Stomach (tissue), 9 donors: Measurements from ENCODE around the gene FXYD2. TPM values are rescaled to one million over a fixed set of nuclear protein-coding genes. Genes with fewer than 3 reads are reported as not detected.
A peak's percentile ranks its signal among the peaks of the same experiment; 100 is the strongest.

Experiments
- DNase-seq, 2 donors: peaks; one replicate each; pipeline versions ENCODE4 v3.0.0 to v3.0.0-alpha.2; 2013 to 2019
- H3K27ac ChIP-seq, 5 donors: fragments of 200-600 bp in 4 of 5; sonication (generic) in 4 of 5; one replicate each; pipeline ENCODE4 v1.5.1; 2013 to 2019; ENCODE audit warnings: mild to moderate bottlenecking in 1 of 5, moderate library complexity in 1 of 5
- H3K27me3 ChIP-seq, 3 donors: fragments of 200-600 bp; sonication (generic); one replicate each; pipeline ENCODE4 v1.5.1; 2017 to 2019; ENCODE audit warnings: mixed run types in 1 of 3
- H3K36me3 ChIP-seq, 4 donors: fragments of 200-600 bp; sonication (generic); 1 replicate in 3 of 4; 2 replicates in 1 of 4; pipeline ENCODE4 v1.5.1; 2016 to 2019
- H3K4me1 ChIP-seq, 4 donors: fragments of 200-600 bp; sonication (generic); one replicate each; pipeline ENCODE4 v1.5.1; 2016 to 2019
- H3K4me3 ChIP-seq, 4 donors: fragments of 200-600 bp; sonication (generic) in 3 of 4; one replicate each; pipeline ENCODE4 v1.5.1; 2016 to 2019; ENCODE audit warnings: mild to moderate bottlenecking in 1 of 4
- H3K9me3 ChIP-seq, 4 donors: fragments of 200-600 bp; sonication (generic); one replicate each; pipeline ENCODE4 v1.5.1; 2016 to 2019
- EP300 ChIP-seq: sonication (generic); formaldehyde crosslinking; IDR thresholded peaks from one replicate; pipeline ENCODE4 v1.6.1; 2017; ENCODE audit warnings: antibody characterized with exemption
- POLR2A ChIP-seq, 4 donors: fragments of 450-650 bp; IDR thresholded peaks; one replicate each; pipeline ENCODE4 v1.6.1; 2016; ENCODE audit warnings: antibody characterized with exemption in 4 of 4, control low read depth in 2 of 4, mild to moderate bottlenecking in 1 of 4, moderate library complexity in 1 of 4
- POLR2AphosphoS5 ChIP-seq, 3 donors: sonication (generic); formaldehyde crosslinking; IDR thresholded peaks; one replicate each; pipeline ENCODE4 v1.6.1; 2016; ENCODE audit warnings: antibody characterized with exemption in 3 of 3
- WGBS, 5 donors: extraction: QIAGEN DNeasy Blood & Tissue Kit in 3 of 5; methylation state at CpG; one replicate each; pipeline versions ENCODE4 v1.1.5 to v1.1.7; 2013 to 2018; 5-methylcytosine and 5-hydroxymethylcytosine counted together
- intact Hi-C: fragments of 100-400 bp; cut with DNase I; formaldehyde crosslinking; loops from one replicate; pipeline ENCODE4 v1.15.1; 2023; ENCODE audit warnings: low total_unique reads
- polyA plus RNA-seq, 3 donors: library from polyadenylated mRNA; stranded (reverse); fragments of 200-250 nt; gene quantifications; one replicate each; pipeline ENCODE4 v1.2.3, GENCODE V29; 2013
- total RNA-seq, 5 donors: library from RNA; depleted of rRNA; stranded (reverse); fragments of >200 nt; gene quantifications; one replicate each; pipeline versions ENCODE4 v1.1.0 to v1.2.3, GENCODE V29; 2014 to 2016
- TF ChIP-seq, protein P1 (sequence below), 7 experiments: fragments of 450-650 bp in 4 of 7; fragments of 200-600 bp in 3 of 7; sonication (generic) in 3 of 7; IDR thresholded peaks; one replicate each; pipeline ENCODE4 v1.5.1; 2016 to 2019; ENCODE audit warnings: antibody characterized with exemption in 7 of 7, control low read depth in 2 of 7, mild to moderate bottlenecking in 1 of 7
- donor health status: healthy with polysubstance abuse.
- donor health status: Bipolar disorder and iron deficiency.
- donor health status: healthy.

FXYD2 gene
- total and polyA plus RNA-seq, 8 donors = 0.45 to 7.8 (median 4.0) TPM; not detected in 3

DNA sequence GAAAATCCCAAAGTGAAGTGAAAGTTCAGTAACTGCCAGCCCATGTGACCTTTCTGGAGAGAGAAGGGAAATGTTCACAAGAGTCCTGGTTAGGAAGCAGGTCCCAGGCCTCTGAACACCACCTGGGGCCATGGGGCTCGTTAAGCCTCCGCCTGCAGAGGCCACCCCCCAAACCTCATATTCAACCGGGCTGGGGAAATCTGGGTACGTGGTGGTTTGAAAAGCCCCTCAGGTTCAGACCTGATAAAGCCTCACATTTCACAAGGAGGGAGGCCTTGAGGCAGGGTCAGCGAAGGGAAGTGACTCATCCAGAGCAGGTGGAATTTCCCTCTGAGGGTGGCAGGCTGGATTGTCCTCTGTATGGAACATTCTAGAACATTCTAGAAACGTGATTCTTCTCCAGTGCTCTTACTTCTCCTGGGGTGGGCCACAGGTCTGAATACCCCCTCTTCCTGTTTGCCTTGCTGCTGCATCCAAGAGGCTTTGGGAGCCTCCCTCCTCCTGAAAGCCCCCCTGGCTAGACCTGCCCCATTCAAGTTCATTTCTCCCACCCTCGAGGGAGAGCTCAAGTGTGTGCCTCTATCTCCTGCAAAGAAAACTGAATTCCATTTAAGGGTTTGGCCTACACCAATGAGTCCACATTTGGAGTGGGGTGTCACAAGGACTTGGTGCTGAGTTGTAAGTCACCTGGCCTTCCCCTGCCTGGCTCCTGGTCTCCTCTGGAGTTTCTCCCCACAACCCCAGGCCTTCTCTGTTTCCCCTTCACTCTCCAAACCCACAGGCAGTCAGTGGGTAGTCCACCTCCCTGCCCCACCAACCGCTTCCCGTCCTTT, 6.3 kb downstream of the FXYD2 start:
- TF ChIP-seq EP300 (no peak), POLR2A (IDR thresholded peaks at IDR 0.05) (no peak), POLR2AphosphoS5 (IDR thresholded peaks at IDR 0.05) (no peak)
- TF ChIP-seq, protein P1, sequence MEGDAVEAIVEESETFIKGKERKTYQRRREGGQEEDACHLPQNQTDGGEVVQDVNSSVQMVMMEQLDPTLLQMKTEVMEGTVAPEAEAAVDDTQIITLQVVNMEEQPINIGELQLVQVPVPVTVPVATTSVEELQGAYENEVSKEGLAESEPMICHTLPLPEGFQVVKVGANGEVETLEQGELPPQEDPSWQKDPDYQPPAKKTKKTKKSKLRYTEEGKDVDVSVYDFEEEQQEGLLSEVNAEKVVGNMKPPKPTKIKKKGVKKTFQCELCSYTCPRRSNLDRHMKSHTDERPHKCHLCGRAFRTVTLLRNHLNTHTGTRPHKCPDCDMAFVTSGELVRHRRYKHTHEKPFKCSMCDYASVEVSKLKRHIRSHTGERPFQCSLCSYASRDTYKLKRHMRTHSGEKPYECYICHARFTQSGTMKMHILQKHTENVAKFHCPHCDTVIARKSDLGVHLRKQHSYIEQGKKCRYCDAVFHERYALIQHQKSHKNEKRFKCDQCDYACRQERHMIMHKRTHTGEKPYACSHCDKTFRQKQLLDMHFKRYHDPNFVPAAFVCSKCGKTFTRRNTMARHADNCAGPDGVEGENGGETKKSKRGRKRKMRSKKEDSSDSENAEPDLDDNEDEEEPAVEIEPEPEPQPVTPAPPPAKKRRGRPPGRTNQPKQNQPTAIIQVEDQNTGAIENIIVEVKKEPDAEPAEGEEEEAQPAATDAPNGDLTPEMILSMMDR (IDR thresholded peaks at IDR 0.05) = peak in 2 of 7 experiments; percentile 17 to 59
- Histone ChIP-seq H3K4me1 (peaks cover 26 to 59% (median 44%) of the 10 kb centered on the region in 4 donors), H3K4me3 (no peak overlapping the region), H3K9me3 (no peaks in the 10 kb centered on the region), H3K27ac (peak overlapping the region in 2 of 5 donors; percentile 74 to 80), H3K27me3 (peaks cover 0 to 14% (median 0%) of the 10 kb centered on the region in 3 donors), H3K36me3 (no peaks in the 10 kb centered on the region)
- intact Hi-C loops = loop anchor here (5.0 kb wide), 1 partner anchor 391 kb away; no protein-coding TSS in a partner anchor
- 54 to 60% (median 56%) methylated on average over 9 of the region's 9 CpGs for WGBS, 5 donors
- no peak for DNase-seq

DNA sequence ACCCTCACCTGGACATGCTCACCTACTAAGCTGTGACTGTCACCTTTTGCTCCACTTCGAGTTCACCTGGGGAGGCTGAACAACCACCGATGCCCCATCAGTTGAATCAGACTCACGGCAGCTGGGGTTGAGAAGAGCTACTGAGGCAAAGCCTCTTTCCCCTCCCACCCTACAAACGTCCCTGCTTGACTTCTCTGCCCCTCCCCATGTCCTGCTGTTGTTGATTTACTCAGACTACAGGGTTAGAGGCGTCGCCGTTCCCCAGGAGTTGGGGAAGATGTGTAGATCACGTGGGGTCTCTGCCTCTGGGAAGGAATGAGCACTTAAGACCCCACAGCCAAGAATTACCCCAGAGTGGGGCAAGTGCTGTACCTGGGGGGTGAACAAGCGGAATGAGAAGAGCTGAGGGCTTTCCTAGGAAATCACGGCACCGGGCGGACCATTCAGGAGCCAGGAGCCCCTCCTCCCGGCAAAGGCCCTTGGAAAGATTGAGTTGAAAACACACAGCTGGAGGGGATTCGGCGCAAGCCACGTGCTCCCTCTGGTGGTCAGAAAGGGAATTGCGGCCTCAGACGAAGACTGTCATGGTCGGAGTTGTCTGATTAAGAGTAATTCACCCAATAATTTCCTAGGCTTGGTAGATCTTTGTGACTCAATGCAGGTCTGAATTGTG, 7.0 kb downstream of the FXYD2 start:
- WGBS, 5 donors = 8 to 21% (median 13%) methylated on average over 15 to 19 of the region's 19 CpGs
- H3K27ac ChIP-seq = peak overlapping the region in 4 of 5 donors; percentile 46 to 80 (median 74)
- H3K9me3 ChIP-seq = no peaks in the 10 kb centered on the region
- DNase-seq = peak; percentile 79 to 94
- H3K27me3 ChIP-seq = peaks cover 0 to 13% (median 0%) of the 10 kb centered on the region in 3 donors
- TF ChIP-seq EP300 = no peak
- TF ChIP-seq, protein P1 (IDR thresholded peaks at IDR 0.05) = peak in 6 of 7 experiments; percentile 93 to 100 (median 100)
- no peaks in the 10 kb centered on the region for H3K36me3 ChIP-seq
- peaks cover 26 to 51% (median 39%) of the 10 kb centered on the region in 4 donors for H3K4me1 ChIP-seq
- intact Hi-C loops = loop anchor here (5.0 kb wide), 1 partner anchor 390 kb away; no protein-coding TSS in a partner anchor
- peak overlapping the region in 1 of 4 donors; percentile 13 for H3K4me3 ChIP-seq

DNA sequence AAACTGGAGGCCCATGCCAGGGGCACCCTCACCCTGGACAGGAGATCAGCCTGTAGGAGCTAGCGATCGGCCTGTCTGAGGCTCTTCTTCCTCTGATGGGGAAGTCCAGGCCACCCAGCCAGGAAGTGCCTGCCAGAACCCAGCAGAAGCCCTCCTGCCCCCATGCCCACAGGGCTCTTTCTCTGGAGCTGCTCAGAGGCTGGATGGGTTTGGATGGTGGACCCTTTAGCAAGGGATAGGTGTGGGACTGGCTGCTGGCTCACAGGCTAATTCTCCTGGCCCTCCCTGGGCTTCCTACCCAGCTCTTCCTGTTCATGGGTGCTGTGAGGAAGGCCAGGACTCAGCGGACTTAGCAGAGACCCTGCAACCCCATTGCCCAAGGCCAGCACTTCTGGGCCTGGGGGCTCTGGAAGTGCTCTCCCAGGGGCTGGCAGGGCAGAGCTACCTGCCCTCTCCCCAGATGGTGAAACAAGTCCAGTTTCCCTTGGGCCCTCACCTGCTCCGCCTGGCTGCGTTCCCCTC, 7.6 kb downstream of the FXYD2 start:
- Histone ChIP-seq H3K36me3 (no peaks in the 10 kb centered on the region), H3K4me1 (peaks cover 26 to 51% (median 36%) of the 10 kb centered on the region in 4 donors), H3K27ac (peak overlapping the region in 4 of 5 donors; percentile 46 to 80 (median 74)), H3K4me3 (peak overlapping the region in 1 of 4 donors; percentile 13), H3K9me3 (no peaks in the 10 kb centered on the region), H3K27me3 (peaks cover 0 to 7% (median 0%) of the 10 kb centered on the region in 3 donors)
- intact Hi-C loops = loop anchor here (5.0 kb wide), 1 partner anchor 390 kb away; no protein-coding TSS in a partner anchor
- peak in 1 of 2 donors; percentile 40 for DNase-seq
- TF ChIP-seq POLR2A (IDR thresholded peaks at IDR 0.05) (no peak), POLR2AphosphoS5 (IDR thresholded peaks at IDR 0.05) (no peak), EP300 (no peak)
- TF ChIP-seq, protein P1 (IDR thresholded peaks at IDR 0.05) = no peak
- 75 to 93% (median 86%) methylated on average over 4 to 5 of the region's 5 CpGs for WGBS, 5 donors
